CMK (cell line): ENCODE data around the gene GSTO2.

Experiments
- DNase-seq: peaks from one replicate; pipeline ENCODE4 v3.0.0-alpha.2; 2010; ENCODE audit warnings: low read depth

Gene GSTO2

DNA sequence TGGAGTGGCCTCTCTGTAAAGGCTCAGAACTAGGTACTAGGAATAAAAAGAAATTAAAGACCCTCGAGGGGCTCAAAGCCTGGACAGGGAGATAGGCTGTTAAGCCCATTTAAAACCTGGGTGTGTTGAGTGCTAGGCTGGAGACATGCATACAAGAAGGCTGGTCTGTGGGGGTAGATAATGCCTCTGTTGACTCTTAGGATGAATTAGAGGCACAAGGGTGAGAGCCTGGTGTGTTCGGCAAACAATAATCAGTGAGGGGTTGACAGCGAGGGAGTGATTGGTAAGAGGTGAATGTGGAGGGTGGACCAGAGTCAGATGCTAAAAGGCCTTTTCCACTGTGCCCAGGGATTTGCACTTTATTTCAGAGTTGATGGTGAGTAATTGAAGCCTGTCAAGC is 12.7 kb downstream of the GSTO2 start:
- no peak for DNase-seq

DNA sequence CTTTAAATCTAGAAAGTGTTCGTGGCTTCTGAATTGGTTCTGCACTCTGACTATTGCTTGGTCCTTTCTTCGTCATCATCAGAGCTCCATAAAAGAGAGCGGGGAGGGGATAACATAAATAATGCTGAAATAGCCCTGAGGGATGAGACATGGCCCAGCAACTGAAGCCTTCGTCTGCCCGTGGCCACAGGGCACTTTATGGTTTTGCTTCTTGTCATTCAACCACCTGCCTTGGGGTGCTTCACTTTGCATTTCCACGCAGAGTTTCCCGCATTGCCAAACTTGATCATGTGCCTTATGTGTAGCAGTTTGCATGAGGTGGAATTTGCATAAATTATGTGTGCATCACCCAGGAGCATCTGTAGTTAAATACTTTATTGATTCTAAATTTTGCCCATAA is 15.9 kb downstream of the GSTO2 start:
- no peak for DNase-seq

DNA sequence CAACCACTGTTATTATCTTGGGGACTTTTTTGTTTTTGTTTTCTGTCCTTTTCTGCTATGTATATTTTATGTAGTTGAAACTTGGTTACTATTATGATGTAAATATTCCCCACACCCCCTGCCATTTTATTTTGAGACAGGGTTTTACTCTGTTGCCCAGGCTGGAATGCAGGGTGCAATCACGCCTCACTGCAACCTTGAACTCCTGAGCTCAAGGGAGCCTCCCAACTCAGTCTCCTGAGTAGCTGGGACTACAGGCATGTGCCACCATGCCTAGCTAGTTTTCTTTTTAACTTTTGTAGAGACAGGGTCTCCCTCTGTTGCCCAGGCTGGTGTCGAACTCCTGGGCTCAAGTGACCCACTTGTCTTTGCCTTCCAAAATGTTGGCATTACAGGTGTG is 18.0 kb downstream of the GSTO2 start:
- DNase-seq, result no peak

DNA sequence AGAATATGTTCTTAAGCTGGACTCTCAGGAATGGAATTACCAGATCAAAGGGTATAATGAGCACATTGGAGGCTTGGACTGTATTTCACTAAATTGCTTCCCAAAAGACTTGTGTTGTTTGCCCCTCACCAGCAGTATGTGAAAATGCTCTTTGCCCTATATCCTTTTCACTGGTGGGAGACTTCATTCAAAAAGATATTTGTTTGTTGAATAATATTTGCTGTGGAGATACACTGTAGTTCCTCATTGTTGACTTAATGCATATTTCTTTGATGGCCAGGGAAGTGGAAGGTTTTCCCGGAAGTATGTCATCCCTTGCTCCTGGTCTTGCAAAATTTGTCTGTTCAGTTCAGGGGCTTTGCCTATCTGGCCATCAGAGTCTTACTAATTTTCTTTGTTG is 19.4 kb downstream of the GSTO2 start:
- DNase-seq, result no peak

DNA sequence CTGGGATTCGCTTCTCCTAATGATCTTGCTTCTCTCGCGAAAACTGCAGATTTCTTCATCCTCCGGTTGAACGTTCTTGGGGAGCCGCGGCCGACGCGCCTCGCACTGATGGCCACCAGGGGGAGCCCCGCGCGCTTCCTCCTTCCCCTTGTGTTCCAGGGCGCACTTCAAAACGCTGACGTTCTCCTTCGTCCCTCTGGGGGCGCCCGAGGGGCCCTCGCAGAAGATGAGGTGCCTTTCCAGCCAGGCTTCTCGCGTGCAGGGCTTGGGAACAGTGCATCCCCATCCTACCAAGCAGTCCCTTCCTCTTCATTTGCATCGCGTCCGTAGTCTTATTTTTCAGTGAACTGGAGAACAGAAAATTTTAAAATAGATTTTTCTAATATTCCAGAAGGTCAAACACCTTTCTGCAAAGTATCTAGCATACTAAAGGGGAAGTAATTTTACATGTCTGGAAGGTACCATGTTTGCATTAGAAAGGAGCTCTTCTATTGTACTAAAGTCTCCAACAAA is 22.5 kb downstream of the GSTO2 start:
- peak; percentile 65 for DNase-seq

DNA sequence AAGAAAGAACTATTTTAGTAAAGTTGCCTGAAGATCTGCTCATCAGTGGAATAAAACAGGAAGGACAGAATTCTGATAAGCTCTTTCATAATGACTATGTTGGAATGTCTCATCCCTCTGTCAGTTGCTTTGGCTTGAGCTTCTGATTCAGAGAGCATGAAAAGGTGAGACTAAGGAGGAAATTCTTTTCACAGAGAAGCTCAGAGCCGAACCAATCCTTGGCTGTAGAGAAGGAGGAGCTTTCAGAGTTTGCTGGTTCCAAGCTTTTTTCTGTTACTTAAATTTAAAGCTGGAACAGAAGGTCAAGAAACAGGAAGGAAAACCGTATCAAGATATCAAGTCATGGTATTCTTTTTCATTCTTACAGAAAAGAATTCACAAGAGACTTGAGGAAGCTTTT is 24.0 kb downstream of the GSTO2 start:
- no peak for DNase-seq

DNA sequence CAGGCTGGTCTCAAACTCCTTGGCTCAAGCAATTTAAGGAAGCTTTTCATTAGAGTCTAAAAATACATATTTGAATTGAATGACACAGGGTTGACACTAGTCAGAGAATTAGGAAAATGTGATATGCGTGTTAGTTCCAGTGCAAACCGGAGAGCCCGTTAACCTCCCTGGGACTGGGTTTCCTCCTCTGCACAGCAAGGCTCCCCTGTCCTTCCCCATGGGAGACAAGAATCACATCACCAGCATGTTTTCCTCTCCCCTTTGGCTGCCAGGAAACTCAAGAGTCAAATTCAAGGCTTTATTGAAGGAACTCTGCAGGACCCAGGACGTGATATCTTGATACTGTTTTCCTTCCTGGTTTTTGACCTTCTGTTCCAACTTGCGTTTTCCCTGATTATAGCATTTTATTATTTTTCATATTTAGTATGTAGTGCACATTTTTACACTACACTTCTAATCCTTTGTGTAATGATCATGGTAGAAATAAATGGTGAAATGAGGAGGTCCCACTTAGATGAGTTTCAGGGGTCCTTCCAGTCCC is 24.9 kb downstream of the GSTO2 start:
- DNase-seq, result no peak

DNA sequence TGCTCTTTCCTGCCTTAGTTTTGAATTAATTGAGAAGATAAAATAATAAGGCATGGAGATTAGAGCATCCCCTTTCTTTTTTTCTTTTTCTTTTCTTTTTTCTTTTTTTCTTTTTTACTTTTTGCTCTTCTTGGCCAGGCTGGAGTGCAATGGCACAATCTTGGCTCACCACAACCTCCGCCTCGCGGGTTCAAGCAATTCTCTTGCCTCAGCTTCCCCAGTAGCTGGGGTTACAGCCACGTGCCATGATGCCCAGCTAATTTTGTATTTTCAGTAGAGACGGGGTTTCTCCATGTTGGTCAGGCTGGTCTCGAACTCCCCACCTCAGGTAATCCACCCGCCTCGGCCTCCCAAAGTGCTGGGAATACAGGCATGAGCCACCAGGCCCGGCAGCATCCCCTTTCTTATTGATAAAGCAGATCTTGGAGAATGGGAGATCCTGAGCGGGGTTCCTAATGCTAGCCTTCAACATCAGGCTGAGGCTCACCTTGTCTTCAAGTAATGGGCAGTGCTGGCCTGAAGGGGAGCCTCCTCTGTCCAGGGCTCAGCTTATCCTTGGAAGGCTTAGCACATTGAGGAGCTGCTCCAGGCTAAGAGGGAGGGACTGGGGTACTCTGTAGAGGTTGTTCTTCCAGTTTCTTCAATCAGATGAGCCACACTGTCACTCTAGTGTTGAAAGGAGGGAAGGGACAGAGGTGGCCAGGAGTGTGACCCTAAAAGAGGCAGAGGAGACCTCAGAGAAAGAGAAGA is 27.9 kb downstream of the GSTO2 start:
- DNase-seq, result no peak

DNA sequence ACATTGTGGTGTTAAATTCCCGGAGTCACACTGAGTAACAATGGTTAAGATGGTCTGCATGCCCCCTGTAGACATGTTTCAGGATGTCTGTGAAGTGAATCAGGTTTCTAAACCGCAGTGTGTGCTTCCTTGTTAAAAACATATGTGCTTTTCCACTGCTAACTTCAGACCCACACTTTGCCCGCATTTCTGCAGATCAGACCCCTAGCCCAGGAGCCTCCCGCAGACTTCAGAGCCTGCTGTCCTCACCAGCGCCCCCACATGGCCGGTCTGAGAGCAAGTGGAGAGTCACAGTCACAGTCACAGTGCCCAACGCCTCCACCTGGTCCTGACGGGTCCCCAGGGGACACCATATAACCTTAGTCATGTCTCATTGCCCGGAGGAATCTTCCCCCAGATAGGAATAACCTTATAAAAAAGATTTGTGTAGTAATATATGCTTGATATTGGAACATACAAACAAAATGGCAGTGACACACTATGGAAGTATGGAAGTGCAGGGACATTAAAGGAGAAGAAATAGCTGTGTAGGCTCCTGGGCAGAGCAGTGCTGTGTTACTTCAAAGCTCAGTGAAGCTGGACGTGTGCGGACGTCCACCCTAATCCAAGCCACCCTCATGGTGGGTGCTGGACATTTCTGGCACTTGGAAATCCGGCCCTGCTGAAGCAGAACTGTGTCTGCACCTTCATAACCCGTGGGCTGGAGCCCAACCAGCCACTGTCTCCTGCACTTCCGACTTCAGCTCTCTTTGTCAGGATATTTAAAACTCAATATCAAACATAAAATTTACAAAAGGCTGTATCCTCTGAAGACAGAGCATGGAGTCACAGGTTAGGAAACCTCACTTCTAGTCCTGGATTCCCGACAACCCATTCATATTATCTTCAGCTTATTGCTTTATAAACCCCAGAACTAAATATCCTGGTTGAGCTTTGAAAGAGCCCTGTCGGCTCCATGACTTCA is 29.0 kb downstream of the GSTO2 start:
- no peak for DNase-seq

DNA sequence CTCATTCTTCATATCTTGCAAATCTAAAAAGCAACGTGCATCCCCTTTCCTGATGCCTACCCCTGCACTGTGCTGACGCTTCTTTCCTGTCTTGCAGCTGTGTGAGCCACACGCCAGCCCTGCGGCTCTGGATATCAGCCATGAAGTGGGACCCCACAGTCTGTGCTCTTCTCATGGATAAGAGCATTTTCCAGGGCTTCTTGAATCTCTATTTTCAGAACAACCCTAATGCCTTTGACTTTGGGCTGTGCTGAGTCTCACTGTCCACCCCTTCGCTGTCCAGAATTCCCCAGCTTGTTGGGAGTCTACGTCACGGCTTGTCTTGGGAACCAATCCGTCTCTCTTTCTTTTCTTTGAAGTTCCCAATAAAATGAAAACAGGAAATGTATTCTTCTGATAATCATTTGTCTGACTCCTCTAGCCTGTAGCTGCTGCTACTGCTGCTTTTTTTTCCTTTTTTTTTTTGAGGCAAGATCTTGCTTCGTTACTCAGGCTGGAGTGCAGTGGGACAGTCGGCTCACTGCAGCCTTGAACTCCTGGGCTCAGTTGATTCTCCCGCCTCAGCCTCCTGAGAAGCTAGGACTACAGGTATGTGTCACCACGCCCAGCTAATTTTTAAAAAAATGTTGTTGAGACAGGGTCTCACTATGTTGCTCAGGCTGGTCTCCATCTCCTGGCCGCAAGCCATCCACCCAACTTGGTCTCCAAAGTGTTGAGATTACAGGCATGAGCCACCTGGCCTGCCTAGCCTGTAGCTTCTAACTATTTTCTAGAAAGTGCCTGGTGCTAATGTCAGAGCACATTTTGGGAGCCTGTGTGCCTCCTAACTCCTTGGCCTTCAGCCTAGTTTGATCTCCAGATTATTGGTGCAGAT is 30.3 kb downstream of the GSTO2 start:
- DNase-seq, result no peak

DNA sequence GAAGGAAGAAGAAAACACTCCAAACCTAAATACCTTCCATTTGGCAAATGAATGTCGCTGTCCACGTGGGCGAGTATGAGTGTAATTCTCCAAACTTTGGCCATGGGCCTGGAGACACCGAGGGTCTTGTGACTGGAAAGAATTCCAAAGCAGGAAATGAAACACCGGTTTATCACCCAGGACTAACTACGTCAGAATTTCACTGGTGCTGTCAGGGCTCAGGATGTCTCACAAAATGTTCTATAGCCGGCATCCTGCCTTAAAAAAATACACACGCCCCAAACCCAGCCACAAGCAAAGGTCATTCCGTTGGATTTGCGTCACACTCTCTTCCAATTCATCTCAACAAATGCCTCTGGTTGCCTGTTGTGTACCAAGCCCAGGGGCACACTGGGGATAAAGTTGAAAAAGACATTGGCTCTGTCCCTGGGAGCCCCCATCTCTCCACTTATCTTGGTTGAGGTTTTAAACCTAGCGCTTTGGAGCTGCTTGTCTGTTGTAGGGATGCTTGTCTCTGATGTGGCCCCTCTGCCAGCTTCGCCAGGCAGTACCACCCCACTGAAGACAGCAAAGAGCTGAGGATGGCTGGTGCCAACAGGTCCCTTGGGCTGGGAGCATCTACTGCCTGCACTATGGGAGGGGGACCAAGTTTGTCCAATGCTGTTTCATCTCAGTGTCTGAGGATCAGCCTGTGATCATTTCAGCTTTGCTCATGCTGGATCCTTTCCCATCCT is 31.2 kb downstream of the GSTO2 start:
- no peak for DNase-seq

DNA sequence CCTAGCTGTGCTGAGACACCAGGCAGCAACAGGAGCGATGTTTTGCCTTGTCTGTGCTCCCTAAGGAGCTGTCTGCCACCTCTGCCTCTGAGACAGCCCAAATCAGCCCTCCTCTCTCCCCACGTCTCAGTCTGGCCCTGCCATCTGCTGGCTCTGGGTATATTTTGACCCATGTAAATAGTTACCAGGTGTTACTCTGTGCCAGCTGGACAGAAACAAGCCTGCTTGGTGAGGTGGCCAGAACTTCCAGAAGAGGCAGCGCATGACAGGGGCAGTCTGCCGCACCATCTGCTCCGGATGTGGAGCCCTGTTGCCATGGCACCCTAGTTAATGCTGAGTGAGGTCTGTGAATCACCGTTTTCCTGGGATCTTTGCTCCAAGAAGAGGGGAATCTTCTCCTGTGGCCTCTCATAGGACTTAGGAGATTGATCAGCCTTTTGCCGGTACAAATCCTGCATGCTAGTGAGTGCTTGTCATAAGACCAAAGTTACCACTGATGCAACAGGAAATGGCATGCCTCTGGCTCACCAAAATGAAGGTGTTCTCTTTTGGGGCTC is 31.8 kb downstream of the GSTO2 start:
- DNase-seq, result no peak

DNA sequence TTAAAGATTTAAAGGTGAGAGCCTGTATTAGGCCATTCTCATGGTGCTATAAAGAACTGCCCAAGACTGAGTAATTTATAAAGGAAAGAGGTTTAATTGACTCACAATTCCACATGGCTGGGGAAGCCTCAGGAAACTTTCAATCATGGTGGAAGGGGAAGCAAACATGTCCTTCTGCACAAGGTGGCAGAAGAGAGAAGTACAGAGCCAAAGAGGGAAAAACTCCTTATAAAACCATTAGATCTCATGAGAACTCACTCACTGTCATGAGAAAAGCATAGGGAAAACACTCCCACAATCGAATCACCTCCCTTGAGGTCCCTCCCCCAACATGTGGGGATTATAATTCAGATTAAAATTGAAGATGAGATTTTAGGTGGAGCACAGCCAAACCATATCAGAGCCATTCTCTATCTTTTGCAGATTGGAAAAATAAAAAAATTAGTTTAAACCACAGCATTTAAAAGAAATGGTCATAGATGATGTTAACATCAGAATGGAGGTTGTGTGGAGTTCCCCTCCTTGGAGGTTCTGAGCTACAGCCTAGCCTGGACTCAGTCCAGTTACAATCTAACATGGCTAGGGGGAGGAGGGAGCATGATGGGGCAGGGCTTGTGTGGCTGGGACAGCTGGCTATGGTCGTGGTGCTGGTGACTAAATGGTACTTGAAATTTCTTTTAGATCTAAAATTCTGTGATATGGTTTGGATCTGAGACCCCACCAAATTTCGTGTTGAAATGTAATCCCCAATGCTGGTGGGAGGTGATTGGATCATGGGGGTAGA is 33.1 kb downstream of the GSTO2 start:
- no peak for DNase-seq

DNA sequence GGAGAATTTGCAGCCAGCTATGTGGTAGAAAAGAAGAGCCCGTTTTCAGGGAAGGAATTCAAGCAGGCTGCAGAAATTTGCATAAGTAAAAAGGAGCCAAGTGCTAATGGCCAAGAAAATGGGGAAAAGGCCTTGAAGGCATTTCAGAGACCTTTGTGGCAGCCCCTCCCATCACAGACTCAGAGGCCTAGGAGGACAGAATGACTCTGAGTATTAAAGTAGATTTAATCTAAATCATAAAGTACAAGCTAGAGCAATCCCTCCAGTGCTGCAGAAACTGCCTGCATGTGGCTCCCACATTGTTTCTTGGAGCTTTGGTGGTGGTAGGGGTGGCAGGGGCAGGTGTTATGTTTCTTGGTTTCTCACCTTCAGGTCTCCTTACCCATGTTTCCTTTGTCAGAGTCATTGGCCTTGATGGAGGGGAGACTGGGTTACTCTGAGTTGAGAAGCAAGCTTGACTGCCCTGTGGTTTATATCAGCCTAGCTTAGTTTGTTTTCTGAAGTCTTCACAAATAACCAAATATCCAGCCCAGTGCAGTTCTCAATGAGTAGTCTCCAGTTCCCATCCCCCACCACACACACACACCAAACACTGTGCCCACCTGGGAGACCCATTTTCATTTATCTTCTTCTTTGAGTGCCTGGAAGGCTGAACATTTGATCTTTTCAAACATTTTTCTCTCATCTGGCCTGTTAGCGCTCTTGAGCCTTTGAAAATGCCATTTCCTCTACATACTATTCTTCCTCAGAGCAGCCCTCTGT is 34.8 kb downstream of the GSTO2 start:
- DNase-seq, result no peak

DNA sequence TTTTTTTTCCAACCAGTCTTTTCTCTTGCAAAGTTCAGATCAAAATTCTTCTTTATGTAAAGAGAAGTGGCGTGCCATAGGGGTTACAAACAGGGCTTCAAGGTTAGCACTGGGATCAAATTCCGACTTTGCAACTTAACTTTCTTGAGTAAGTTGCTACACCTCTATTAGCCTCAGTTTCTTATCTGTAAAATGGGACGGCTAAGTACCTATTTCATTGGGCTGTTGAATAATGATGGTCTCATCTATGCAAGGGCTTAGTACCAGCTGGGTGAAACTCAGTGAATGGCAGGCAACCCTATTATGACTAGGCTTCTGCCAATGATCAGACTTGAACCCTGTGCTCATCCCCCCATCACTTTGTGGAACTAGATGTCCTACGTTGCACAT is 35.4 kb downstream of the GSTO2 start:
- no peak for DNase-seq

DNA sequence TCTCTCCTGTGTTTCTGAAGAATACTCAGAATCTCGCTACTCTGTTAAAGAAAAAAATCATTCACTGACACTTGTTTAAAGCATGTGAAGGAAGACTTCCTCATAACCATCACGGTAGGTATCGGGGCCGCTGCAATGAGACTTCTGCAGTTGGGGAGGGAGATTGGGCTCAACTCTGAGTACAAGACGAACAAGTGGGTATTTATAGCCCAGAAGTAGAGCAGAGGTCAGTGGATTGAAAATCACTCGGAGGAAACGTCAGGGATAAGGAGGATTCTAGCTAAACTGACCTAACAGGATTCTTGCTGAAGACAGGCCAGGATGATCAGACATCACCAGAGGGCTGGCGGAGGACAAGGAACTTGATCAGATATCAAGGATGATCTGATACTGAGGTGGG is 35.9 kb downstream of the GSTO2 start:
- no peak for DNase-seq

DNA sequence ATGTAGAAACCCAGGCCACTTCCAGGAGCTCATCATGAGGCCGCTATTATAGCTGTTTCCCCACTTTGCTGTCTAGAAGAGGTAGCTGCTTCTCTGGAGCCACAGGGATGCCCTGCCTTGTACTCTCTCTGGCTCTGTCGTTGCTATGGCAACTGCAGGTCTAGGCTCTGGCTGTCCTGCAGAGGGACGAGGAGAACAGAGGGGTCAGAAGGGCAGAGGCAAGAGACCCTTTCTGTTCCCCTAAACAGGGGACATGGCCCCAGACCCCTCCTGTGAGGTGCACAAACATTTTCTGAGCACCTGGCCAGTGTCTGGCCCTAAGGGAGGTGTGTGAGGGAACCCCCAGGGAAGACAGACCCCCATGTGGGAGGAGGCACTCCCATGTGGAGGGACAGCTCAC is 37.9 kb downstream of the GSTO2 start:
- no peak for DNase-seq

DNA sequence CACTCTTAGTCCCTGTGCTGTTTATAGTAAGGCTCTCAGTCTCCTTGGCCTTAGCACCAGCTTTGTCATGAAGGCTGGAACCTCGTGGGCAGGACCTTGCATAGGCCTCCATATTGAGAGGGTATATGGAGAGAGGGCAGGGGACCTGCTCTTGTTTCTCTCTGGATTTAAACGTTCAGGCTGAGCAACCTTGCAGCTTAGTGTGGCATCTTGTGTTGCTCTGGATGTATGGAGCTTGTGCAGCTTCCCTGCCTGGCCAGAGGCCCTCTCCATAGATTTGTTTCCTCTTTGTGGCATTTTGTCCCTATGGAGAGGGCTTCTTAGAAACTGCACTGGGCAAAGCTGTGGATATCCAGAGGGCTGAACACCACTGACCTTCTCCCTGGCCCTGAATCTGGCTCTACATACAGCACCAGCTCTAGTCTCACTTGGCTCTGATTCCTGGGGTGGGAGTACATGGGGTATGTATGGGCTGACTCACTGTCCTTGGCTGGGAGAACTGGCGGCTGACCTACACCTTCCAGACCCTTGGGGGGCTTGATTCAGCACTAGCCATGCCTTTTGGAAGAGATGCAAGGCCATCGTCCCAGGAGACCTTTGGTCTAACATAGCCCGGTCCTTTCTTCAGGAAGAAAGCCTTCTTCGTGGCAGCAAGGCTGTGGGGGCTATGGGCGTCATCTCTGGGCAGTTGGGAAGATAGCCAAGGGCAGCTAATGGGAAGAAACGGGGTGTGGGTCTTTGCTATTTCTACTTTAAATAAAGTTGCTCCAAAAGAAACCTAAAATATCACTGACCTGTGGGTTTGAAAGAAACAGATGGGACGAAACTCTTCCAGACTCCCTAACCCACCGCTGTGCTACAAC is 38.8 kb downstream of the GSTO2 start:
- no peak for DNase-seq
